VCaP (cell line): ENCODE data around the gene CTSO.

ENCODE experiments used
- H3K27ac ChIP-seq: fragments of 450-650 bp; 2 replicates; pipeline ENCODE4 v1.5.1; 2017
- CTCF ChIP-seq: fragments of 450-650 bp; conservative IDR thresholded peaks from 2 replicates; pipeline ENCODE4 v1.5.1; 2017; ENCODE audit warnings: mild to moderate bottlenecking, moderate library complexity

CTSO gene

DNA sequence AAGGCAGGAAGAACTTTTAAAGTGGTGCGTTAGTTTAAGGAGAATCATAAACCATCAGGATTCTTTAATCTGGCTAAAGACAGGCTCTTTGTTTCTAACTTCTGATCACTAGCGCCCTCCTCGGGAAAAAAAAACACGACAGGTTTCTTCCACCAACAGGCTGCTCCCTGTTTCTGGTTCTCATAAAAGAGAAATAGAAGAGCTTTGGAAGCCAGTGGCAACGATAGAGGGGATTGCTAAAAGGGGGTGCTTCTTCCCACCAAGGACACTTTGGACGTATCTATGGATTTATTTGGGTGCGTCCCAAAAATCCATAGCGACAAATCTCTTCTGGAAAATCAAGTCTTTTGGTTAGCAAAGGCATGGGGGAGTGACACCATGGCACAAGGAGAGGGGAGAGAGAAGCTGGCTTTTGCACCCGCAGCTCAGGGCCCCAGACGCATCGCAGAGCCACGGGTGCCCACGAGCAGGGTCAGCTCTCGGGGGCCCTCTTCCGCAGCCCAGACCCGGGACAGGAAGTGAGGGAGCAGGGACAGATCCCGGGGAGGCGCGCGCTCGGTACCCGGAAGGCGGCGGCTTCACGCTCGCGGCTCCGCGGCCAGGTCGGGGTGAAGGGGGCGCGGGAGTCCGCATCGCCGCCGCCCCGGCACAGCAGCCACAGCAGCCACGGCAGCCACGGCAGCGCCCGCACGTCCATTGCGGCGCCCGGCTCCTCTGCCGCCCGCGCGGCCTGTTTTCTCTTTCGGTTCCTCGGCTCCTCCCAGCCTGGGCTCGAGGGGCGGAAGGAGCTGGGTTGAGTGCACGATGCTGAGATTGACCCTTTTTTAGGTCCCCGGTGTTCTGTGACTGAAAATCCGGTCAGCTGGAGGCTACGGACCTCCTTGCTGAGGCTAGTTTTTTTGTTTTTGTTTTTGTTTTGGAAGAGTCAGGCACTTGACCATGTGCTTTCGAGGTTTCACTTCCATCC, at the start of gene CTSO:
CTSO (minus strand) TSS at position 716 of the 967 bp plus-strand sequence; CDS start at position 697, 19 bp downstream.
- H3K27ac ChIP-seq = peak within 1 kb of the TSS; percentile 95
- TF ChIP-seq CTCF = peak; percentile 76

GRCh38 chr4:156000491-156000890, 46.8 kb upstream of the CTSO start:
- no peak overlapping the region for H3K27ac ChIP-seq
- no peak for TF ChIP-seq CTCF

GRCh38 chr4:155999725-156000124, 46.1 kb upstream of the CTSO start:
- TF ChIP-seq CTCF = no peak
- H3K27ac ChIP-seq = no peak overlapping the region

GRCh38 chr4:155995069-155995468, 41.4 kb upstream of the CTSO start:
- H3K27ac ChIP-seq = no peak overlapping the region
- no peak for TF ChIP-seq CTCF

DNA sequence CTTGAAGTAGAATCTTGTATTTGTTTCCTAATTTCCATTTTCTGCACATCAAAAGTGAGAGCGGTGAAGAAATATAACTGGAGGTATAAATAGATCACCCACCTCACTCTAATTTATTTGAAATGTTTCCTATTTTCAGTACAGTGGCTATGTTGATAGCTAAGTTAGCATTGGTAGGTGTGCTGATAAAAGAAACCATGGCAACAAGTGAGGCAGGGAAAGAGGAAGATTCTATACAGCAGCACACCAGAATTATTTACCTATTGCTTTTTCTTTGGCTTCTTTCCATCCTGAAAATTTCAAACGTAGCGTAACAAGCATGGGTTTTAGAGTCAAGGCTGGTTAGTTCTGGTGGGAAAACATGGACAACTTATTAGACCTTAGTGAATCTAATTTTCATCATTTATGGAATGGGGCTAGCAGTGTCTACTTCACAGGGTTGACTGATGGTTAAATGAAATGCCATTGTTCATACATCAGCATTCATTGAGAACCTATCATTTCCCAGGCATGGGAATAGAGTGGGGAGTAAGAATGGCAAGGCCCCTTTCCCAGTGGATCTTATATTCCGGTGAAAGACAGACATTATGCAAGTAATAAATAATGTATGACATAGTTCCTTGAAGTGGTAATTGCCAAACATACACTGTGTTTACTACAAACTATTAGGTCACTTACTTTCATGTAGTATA, 30.6 kb upstream of the CTSO start:
- TF ChIP-seq CTCF = no peak
- H3K27ac ChIP-seq = no peak overlapping the region

- no peak for TF ChIP-seq CTCF
Measured at GRCh38 chr4:155982736-155983385, 29.2 kb upstream of the CTSO start.

GRCh38 chr4:155978810-155979209, 25.1 kb upstream of the CTSO start:
- no peak for TF ChIP-seq CTCF
- no peak overlapping the region for H3K27ac ChIP-seq

More at GRCh38 chr4:155982736-155983385, 29.2 kb upstream of the CTSO start:
- no peak overlapping the region for H3K27ac ChIP-seq
